ENCODE results near the gene HMX1. TPM values are rescaled to one million over a fixed set of nuclear protein-coding genes. Genes with fewer than 3 reads are reported as not detected.

The HMX1 gene
- total RNA-seq, 2 experiments from 2014 or later = not detected

DNA sequence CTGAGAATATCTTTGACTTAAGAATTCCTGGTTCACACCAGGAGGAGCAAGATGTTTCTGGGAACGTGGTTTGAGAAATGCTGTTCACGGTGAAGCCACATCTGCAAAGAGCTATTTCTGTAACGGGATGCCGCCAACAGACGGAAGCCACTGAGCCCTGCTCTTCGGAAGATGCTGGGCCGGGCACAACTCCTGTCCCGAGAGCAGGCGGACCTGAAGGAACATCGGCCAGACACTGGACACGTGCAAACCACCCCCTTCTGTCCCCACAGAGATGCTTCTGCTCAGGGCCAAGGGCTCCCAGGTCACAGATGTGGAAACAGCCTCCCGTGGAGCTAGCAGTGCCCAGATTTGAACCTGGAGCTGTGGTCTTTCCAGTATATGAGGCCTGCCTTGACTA, 24.3 kb downstream of the HMX1 start:
- no peak for DNase-seq

DNA sequence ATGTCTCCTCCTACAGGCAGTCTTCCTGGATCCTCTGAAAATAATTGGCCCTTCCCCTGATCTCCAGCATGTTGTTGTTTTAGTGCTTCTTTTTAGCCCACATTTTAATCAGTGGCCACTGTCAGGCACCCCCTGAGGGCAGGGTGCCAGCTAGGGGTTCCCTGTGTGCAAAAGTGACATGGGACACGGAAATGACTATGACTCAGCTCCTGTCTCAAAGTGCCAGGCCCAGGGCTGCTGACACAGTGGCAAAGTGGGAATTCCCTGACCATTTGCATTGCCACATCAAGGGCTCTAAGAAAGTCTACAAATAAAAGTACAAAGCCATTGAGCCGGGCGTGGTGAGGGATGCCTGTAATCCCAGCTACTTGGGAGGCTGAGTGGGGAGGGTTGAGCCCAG, 24.8 kb downstream of the HMX1 start:
- Mint-ChIP-seq H3K27me3 (no peaks in the 10 kb centered on the region), H3K4me3 (no peak overlapping the region), H3K4me1 (no peaks in the 10 kb centered on the region), H3K27ac (no peak overlapping the region), H3K36me3 (no peaks in the 10 kb centered on the region), H3K9me3 (ENCODE audit: low read depth) (no peaks in the 10 kb centered on the region)
- CTCF ChIA-PET = no interaction called here
- DNase-seq = no peak
- ATAC-seq = no peak

More for the DNA sequence above, 24.3 kb downstream of the HMX1 start:
- ATAC-seq = no peak
- CTCF ChIA-PET = no interaction called here
- Mint-ChIP-seq H3K4me1 (no peaks in the 10 kb centered on the region), H3K36me3 (no peaks in the 10 kb centered on the region), H3K4me3 (no peak overlapping the region), H3K9me3 (ENCODE audit: low read depth) (no peaks in the 10 kb centered on the region), H3K27ac (no peak overlapping the region), H3K27me3 (no peaks in the 10 kb centered on the region)

DNA sequence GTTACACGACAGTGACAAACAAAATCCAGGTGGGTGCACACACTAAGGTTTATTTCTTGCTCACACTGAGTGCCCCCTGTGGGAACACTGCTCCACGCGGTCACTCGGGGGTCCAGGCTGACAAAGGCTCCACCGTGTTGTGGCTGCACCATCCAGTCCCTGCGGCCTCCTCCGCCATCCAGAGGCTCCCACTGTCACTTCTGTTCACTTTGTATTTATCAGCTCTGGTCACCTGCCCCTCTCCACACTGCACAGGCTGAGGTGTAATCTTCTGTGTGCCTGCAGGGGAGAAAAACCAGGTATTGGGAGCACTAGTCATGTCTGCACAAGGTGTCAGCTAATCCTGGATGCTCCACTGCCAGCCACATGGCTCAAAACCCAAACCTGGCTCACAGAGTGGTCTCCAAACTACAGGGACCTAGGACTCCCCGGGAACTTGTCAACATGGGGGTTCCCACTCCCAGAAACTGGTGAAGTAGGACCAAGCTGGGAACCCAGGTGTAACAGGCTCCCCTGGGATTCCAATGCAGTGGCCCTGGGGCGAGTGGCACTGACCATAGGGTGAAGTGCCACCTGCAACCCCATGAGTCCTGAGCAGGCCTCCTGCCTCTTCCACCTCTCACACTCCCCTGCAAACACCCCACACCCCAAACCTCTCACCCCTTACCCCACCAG, 25.5 kb downstream of the HMX1 start:
- ATAC-seq (no peak), DNase-seq (no peak)
- Mint-ChIP-seq H3K36me3 (no peaks in the 10 kb centered on the region), H3K4me1 (no peaks in the 10 kb centered on the region), H3K27me3 (no peaks in the 10 kb centered on the region), H3K4me3 (no peak overlapping the region), H3K9me3 (ENCODE audit: low read depth) (no peaks in the 10 kb centered on the region), H3K27ac (no peak overlapping the region)
- CTCF ChIA-PET = no interaction called here

DNA sequence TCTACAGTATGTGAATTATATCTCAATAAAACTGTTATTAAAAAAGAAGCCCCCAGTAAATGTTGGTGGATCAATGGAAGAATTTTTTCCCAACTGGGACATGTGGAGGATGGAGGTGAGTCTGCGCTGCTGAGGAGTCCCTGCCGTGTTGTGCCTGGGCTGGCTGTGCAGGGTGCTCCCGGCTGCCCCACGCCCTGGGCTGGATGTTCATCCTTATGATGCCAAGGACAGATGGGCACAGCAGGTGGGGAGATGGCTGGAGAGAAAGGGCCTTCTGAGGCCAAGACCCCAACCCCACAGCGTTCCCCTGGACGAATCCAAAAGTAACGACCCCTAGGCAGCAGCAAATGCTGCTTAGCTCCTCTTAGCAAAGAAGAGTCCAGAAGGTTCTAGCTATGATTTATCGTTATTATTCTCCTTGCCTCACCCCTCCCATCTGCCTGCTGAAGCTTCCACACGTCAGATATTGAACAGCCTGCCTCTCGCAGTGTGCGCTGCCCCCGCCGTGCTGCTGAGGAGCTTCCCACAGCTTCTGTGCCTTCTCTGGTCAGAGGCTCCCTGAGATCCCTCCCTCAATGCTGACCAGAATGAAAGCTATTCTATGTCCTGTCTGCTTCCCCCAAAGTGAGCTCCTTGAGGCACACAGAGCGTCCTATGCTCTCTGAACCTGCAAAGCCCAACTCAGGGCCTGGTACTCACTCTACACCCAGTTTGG, 26.5 kb downstream of the HMX1 start:
- CTCF ChIA-PET = no interaction called here
- Mint-ChIP-seq H3K27ac (no peak overlapping the region), H3K36me3 (no peaks in the 10 kb centered on the region), H3K27me3 (no peaks in the 10 kb centered on the region), H3K9me3 (ENCODE audit: low read depth) (no peaks in the 10 kb centered on the region), H3K4me1 (no peaks in the 10 kb centered on the region), H3K4me3 (no peak overlapping the region)
- no peak for DNase-seq
- no peak for ATAC-seq

DNA sequence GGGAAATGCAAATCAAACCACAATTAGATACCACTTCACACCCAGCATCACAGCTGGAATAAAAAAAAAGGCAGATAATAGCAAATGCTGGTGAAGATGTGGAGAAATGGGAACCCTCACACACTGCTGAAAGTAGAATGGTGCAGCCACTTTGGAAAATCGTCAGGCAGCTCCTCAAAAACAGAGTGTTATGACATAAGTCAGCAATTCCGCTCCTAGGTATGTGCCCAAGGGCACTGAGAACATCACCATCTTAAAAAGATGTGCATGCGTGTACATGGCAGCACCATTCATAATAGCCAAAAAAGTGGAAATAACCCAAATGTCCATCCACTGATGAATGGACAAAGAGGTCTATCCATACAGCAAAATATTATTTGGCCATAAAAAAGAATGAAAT, 28.0 kb downstream of the HMX1 start:
- no peaks in the 10 kb centered on the region for H3K9me3 Mint-ChIP-seq (ENCODE audit: low read depth)
- no peak overlapping the region for H3K27ac Mint-ChIP-seq
- CTCF ChIA-PET = no interaction called here
- H3K27me3 Mint-ChIP-seq = no peaks in the 10 kb centered on the region
- no peak for DNase-seq
- H3K4me1 Mint-ChIP-seq = no peaks in the 10 kb centered on the region
- no peak for ATAC-seq
- no peaks in the 10 kb centered on the region for H3K36me3 Mint-ChIP-seq
- H3K4me3 Mint-ChIP-seq = no peak overlapping the region

DNA sequence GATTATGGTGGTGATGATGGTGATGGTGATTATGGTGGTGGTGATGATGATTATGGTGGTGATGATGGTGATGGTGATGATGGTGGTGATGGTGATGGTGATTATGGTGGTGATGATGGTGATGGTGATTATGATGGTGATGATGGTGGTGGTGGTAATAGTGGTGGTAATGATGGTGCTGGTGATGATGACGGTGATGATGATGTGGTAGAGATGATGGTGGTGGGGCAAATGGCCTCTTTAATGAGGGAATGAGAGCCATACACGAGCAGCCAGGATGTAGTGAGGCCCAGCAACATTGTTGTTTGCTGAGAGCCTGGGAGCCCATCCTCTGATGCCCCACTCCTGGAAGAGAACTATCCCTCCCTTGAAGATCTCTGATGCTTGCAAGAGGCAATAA, 29.0 kb downstream of the HMX1 start:
- CTCF ChIA-PET = no interaction called here

DNA sequence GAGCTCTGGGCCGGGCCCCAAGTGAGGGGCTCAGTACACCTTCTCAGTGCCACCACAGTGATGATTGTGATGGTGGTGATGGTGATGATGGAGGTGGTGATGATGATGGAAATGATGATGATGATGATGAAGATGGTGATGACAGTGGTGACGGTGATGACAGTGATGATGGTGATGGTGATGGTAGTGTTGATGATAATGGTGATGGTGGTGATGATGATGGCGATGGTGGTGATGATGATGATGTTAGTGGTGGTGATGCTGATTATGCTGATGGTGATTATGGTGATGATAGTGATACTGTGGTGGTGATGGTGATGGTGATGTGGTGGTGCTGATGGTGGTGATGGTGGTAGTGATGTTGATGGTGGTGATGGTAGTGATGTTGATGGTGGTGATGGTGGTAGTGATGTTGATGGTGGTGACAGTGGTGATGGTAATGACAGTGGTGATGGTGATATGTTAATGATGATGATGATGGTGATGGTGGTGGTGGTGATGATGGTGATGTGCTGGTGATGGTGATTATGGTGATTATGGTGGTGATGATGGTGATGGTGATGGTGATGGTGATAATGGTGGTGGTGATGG, 29.9 kb downstream of the HMX1 start:
- Mint-ChIP-seq H3K4me1 (no peaks in the 10 kb centered on the region), H3K27me3 (no peaks in the 10 kb centered on the region), H3K27ac (no peak overlapping the region), H3K36me3 (no peaks in the 10 kb centered on the region), H3K9me3 (ENCODE audit: low read depth) (no peaks in the 10 kb centered on the region), H3K4me3 (no peak overlapping the region)
- CTCF ChIA-PET = no interaction called here
- ATAC-seq = no peak
- no peak for DNase-seq

More for the DNA sequence above, 29.0 kb downstream of the HMX1 start:
- H3K9me3 Mint-ChIP-seq (ENCODE audit: low read depth) = no peaks in the 10 kb centered on the region
- no peaks in the 10 kb centered on the region for H3K27me3 Mint-ChIP-seq
- no peaks in the 10 kb centered on the region for H3K36me3 Mint-ChIP-seq
- no peak for ATAC-seq
- no peak for DNase-seq
- H3K27ac Mint-ChIP-seq = no peak overlapping the region
- H3K4me3 Mint-ChIP-seq = no peak overlapping the region
- H3K4me1 Mint-ChIP-seq = no peaks in the 10 kb centered on the region

DNA sequence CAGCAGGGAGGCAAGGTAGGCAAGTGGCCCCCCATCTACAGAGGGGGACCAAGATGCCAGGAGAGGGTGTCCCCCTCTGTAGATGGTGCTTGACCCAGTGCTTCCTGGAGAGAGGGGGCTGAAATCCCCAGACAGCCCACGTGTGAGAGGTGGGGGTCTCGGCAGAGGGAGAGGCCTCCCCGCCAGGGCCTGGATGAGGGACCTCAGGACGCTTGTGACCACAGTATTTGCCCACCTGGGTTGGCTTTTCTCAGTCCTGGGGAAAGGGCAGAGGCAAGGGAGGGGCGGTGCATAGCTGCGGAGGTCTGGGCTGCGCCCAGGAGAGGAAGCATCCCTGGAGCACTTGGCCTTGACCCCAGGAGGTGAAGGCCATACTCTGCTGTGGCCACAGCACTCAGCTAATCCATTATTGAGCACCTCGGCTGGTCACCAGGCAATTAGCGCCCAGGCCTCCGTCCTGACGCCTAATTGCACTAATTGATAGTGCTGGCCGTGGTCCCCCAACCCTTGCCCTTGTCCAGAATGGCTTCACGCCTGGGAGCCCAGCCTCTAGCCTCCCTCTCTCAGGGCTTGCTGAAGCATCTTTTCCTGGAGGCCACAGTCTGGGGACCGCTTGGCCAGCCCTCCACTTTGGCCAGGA, 30.7 kb downstream of the HMX1 start:
- no peaks in the 10 kb centered on the region for H3K9me3 Mint-ChIP-seq (ENCODE audit: low read depth)
- no peak for ATAC-seq
- DNase-seq = no peak
- CTCF ChIA-PET = no interaction called here
- no peak overlapping the region for H3K4me3 Mint-ChIP-seq
- no peaks in the 10 kb centered on the region for H3K36me3 Mint-ChIP-seq
- H3K27ac Mint-ChIP-seq = no peak overlapping the region
- H3K4me1 Mint-ChIP-seq = no peaks in the 10 kb centered on the region
- no peaks in the 10 kb centered on the region for H3K27me3 Mint-ChIP-seq

DNA sequence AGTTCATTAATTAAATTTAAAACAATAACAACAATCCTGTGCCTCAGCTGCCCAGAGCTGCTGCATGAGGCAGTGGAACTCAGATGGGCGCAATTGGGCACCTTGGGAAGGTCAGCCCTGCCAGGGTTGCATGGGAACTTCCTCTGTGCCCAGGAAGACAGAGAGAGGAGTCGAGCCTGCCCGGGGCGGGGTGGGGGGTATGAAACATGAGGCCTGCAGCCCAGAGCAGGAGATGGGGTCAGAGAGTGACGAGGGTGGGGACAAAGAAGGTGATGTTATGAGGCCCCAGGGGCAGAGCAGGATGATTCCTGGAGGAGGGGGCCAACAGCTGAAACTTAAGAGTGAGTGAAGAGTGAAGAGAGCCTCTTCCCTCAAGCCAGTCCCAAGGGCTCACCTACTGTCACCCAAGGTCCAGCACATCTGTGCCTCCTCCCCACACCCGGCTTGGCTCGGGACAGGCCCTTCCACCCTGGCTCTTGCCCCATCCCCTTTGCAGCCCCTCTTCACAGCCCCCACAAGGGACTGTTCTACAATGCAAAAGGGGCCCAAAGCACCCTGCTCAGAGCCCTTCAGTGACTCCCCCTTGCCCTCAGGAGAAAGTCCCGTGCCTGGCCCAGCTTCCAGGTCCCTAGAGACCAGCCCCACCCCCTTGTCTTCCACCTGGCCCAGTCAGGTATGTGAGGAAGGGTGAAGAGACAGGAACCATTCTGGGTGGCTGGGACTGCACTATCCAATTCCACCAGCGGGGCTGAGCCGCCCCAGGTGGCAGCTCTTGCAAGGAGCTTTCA, 31.4 kb downstream of the HMX1 start:
- no peaks in the 10 kb centered on the region for H3K27me3 Mint-ChIP-seq
- DNase-seq (no peak), ATAC-seq (no peak)
- no peak overlapping the region for H3K4me3 Mint-ChIP-seq
- no peak overlapping the region for H3K27ac Mint-ChIP-seq
- no peaks in the 10 kb centered on the region for H3K4me1 Mint-ChIP-seq
- CTCF ChIA-PET = no interaction called here
- no peaks in the 10 kb centered on the region for H3K9me3 Mint-ChIP-seq (ENCODE audit: low read depth)
- H3K36me3 Mint-ChIP-seq = no peaks in the 10 kb centered on the region

DNA sequence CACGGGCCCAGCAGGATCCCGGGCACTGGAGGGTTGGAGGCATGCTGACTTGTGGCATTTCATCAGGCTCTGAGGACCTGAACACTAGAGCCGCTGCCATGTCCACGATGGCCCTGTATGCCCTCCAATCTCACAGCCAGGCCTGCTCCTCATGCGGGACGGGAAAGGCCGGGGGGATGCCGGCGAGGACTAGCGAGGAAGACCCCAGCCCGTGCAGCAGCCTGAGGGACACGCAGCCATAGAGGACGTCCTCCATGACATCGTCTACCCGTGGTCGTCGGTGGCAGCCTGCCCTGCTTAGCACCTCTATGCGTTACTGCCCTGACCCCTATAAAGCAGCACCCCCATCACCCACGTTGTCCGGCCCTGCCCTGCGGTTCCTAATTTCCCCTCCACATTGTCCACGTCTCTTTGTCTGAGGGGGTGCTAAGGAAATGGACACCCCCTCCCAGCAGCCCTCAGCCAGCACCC, 32.6 kb downstream of the HMX1 start:
- H3K27ac Mint-ChIP-seq = no peak overlapping the region

DNA sequence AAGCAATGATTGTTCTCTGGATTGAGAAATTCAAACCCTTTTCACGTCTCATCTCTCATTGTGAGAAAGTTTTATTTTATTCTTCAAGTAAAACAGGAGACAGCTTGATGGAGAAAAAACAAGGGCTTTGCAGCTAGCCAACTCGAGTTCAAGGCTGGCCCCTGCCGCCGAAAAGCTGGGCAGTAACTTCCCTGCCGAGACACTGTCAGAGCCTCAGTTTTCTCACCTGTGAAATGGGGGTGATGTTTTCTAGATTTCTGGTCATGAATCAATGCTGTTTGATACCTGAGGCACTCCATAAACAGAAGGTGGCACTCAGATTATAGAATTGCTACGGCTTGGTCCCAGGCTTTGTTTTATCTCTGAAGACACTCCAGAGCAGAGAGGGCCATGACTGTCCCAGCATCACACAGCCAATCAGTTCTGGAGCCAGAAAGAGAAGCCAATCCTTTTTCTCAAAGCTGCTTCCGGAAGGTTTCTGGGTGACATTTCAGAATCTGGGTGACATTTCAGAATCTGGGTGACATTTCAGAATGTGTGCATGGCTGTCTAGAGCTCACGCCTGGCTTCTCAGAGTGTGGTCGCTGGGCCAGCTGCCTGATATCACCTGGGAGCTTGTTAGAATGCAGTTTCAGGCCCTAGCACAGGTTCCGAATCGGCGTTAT, 33.2 kb downstream of the HMX1 start:
- DNase-seq (no peak), ATAC-seq (no peak)
- H3K36me3 Mint-ChIP-seq = no peaks in the 10 kb centered on the region
- H3K4me1 Mint-ChIP-seq = no peaks in the 10 kb centered on the region
- H3K27ac Mint-ChIP-seq = no peak overlapping the region
- H3K9me3 Mint-ChIP-seq (ENCODE audit: low read depth) = no peaks in the 10 kb centered on the region
- no peak overlapping the region for H3K4me3 Mint-ChIP-seq
- CTCF ChIA-PET = no interaction called here
- no peaks in the 10 kb centered on the region for H3K27me3 Mint-ChIP-seq

More for the DNA sequence above, 32.6 kb downstream of the HMX1 start:
- no peak for DNase-seq
- CTCF ChIA-PET = no interaction called here
- no peaks in the 10 kb centered on the region for H3K27me3 Mint-ChIP-seq
- H3K4me3 Mint-ChIP-seq = no peak overlapping the region
- ATAC-seq = no peak
- no peaks in the 10 kb centered on the region for H3K4me1 Mint-ChIP-seq
- no peaks in the 10 kb centered on the region for H3K36me3 Mint-ChIP-seq
- no peaks in the 10 kb centered on the region for H3K9me3 Mint-ChIP-seq (ENCODE audit: low read depth)

DNA sequence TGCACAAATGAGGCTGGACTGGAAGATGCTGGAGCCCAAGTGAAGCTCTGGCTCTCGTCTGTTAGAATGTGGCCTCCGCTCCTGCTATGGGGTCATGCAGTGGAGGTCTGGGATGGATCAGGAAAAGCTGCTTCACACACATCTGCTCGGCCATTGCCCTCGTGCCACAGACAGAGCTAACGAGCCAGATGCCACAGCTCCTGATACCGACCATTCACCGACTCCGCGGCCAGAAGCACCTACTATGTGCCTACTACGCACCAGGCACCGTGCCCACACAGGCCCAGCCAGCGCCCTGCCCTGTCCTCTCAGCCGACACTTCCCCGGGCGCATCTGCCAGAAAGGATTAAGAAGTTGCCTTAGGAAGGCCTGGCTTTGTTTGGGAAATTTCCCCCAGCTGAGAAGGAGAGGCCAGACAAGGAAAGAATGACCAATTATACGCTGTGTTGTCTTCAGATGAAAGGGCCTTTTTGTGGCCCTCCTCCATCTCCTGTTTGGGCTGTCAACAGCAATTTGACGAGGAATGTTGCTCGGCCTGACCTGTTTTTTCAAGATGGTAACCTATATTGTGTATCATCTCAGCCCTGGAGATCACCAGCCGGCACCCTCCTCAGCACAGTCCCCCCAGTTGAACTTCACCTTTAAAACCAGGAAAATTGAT, 34.3 kb downstream of the HMX1 start:
- no peak for DNase-seq
- H3K27ac Mint-ChIP-seq = no peak overlapping the region
- no peaks in the 10 kb centered on the region for H3K27me3 Mint-ChIP-seq
- no peak for ATAC-seq
- no peak overlapping the region for H3K4me3 Mint-ChIP-seq
- H3K4me1 Mint-ChIP-seq = no peaks in the 10 kb centered on the region
- H3K9me3 Mint-ChIP-seq (ENCODE audit: low read depth) = no peaks in the 10 kb centered on the region
- H3K36me3 Mint-ChIP-seq = no peaks in the 10 kb centered on the region
- CTCF ChIA-PET = no interaction called here
